Adipocyte (in vitro differentiated cells): ENCODE results near the gene FAH.

Source experiments
- DNase-seq: peaks from one replicate; pipeline ENCODE4 v3.0.0-alpha.2; 2015; ENCODE audit warnings: low read depth
- H3K27me3 ChIP-seq: replicated peaks from 2 replicates; pipeline ENCODE4 v1.7.0; 2013; ENCODE audit warnings: mild to moderate bottlenecking, low read length, moderate library complexity; ENCODE audit not compliant: control insufficient read depth, insufficient read depth
- H3K36me3 ChIP-seq: 2 replicates; pipeline ENCODE4 v1.7.0; 2013; ENCODE audit warnings: low read length, mild to moderate bottlenecking, moderate library complexity; ENCODE audit not compliant: control insufficient read depth, insufficient read depth, severe bottlenecking
- H3K4me1 ChIP-seq: 2 replicates; pipeline ENCODE4 v1.7.0; 2013; ENCODE audit warnings: mild to moderate bottlenecking, low read length, moderate library complexity; ENCODE audit not compliant: control insufficient read depth, insufficient read depth
- H3K4me3 ChIP-seq: 2 replicates; pipeline ENCODE4 v1.7.0; 2013; ENCODE audit warnings: mild to moderate bottlenecking, low read length, moderate library complexity
- H3K9ac ChIP-seq: 2 replicates; pipeline ENCODE4 v1.7.0; 2013; ENCODE audit warnings: mild to moderate bottlenecking, low read length, moderate library complexity
- H3K9me3 ChIP-seq: 2 replicates; pipeline ENCODE4 v1.7.0; 2013; ENCODE audit warnings: mild to moderate bottlenecking, low read length, moderate library complexity; ENCODE audit not compliant: control insufficient read depth

FAH gene

GRCh38 chr15:80152896-80153876 is at the start of gene FAH:
Gene FAH (plus strand): TSS chr15:80152999. CDS start chr15:80153055, 56 bp downstream.
- Histone ChIP-seq H3K4me1 (peaks cover 31% of the 10 kb centered on the region), H3K36me3 (peaks cover 4% of the 10 kb centered on the region), H3K4me3 (peak within 1 kb of the TSS; percentile 89), H3K9me3 (no peaks in the 10 kb centered on the region), H3K9ac (peak within 1 kb of the TSS; percentile 86), H3K27me3 (no peaks in the 10 kb centered on the region)
- peak; percentile 83 for DNase-seq

- no peak overlapping the region for H3K9ac ChIP-seq
- peaks cover 9% of the 10 kb centered on the region for H3K36me3 ChIP-seq
- H3K4me3 ChIP-seq = no peak overlapping the region
- no peak for DNase-seq
- H3K4me1 ChIP-seq = peaks cover 12% of the 10 kb centered on the region
- no peaks in the 10 kb centered on the region for H3K9me3 ChIP-seq
- no peaks in the 10 kb centered on the region for H3K27me3 ChIP-seq
Observed at GRCh38 chr15:80105193-80105592, 47.6 kb upstream of the FAH start.

- Histone ChIP-seq H3K4me1 (peaks cover 12% of the 10 kb centered on the region), H3K27me3 (no peaks in the 10 kb centered on the region), H3K4me3 (no peak overlapping the region), H3K36me3 (peaks cover 9% of the 10 kb centered on the region), H3K9me3 (no peaks in the 10 kb centered on the region), H3K9ac (no peak overlapping the region)
- peak; percentile 33 for DNase-seq
Observed at GRCh38 chr15:80105595-80105994, 47.2 kb upstream of the FAH start.

- Histone ChIP-seq H3K4me3 (no peak overlapping the region), H3K9ac (no peak overlapping the region), H3K36me3 (peaks cover 9% of the 10 kb centered on the region), H3K9me3 (no peaks in the 10 kb centered on the region), H3K4me1 (peaks cover 14% of the 10 kb centered on the region), H3K27me3 (no peaks in the 10 kb centered on the region)
- DNase-seq = peak; percentile 74
Observed at GRCh38 chr15:80106051-80106450, 46.7 kb upstream of the FAH start.

GRCh38 chr15:80107204-80107603 is 45.6 kb upstream of the FAH start:
- Histone ChIP-seq H3K9me3 (no peaks in the 10 kb centered on the region), H3K27me3 (no peaks in the 10 kb centered on the region), H3K36me3 (peaks cover 9% of the 10 kb centered on the region), H3K4me3 (no peak overlapping the region), H3K9ac (no peak overlapping the region), H3K4me1 (peaks cover 16% of the 10 kb centered on the region)
- DNase-seq = no peak

- Histone ChIP-seq H3K4me3 (no peak overlapping the region), H3K36me3 (peaks cover 9% of the 10 kb centered on the region), H3K4me1 (peaks cover 16% of the 10 kb centered on the region), H3K9ac (no peak overlapping the region), H3K27me3 (no peaks in the 10 kb centered on the region), H3K9me3 (no peaks in the 10 kb centered on the region)
- DNase-seq = no peak
Observed at GRCh38 chr15:80107774-80108173, 45.0 kb upstream of the FAH start.

GRCh38 chr15:80109388-80109787 is 43.4 kb upstream of the FAH start:
- Histone ChIP-seq H3K27me3 (no peaks in the 10 kb centered on the region), H3K9me3 (no peaks in the 10 kb centered on the region), H3K9ac (no peak overlapping the region), H3K4me1 (peaks cover 16% of the 10 kb centered on the region), H3K36me3 (no peaks in the 10 kb centered on the region), H3K4me3 (no peak overlapping the region)
- DNase-seq = no peak

GRCh38 chr15:80110920-80111319 is 41.9 kb upstream of the FAH start:
- no peak for DNase-seq

GRCh38 chr15:80114114-80114513 is 38.7 kb upstream of the FAH start:
- H3K36me3 ChIP-seq = no peaks in the 10 kb centered on the region
- no peak for DNase-seq
- no peaks in the 10 kb centered on the region for H3K9me3 ChIP-seq
- H3K4me1 ChIP-seq = peaks cover 4% of the 10 kb centered on the region
- H3K4me3 ChIP-seq = no peak overlapping the region
- no peaks in the 10 kb centered on the region for H3K27me3 ChIP-seq
- H3K9ac ChIP-seq = no peak overlapping the region

More at GRCh38 chr15:80110920-80111319, 41.9 kb upstream of the FAH start:
- Histone ChIP-seq H3K9ac (no peak overlapping the region), H3K4me3 (no peak overlapping the region), H3K27me3 (no peaks in the 10 kb centered on the region), H3K4me1 (peaks cover 12% of the 10 kb centered on the region), H3K36me3 (no peaks in the 10 kb centered on the region), H3K9me3 (no peaks in the 10 kb centered on the region)

- Histone ChIP-seq H3K4me1 (peaks cover 4% of the 10 kb centered on the region), H3K27me3 (no peaks in the 10 kb centered on the region), H3K9me3 (no peaks in the 10 kb centered on the region), H3K9ac (no peak overlapping the region), H3K4me3 (no peak overlapping the region), H3K36me3 (no peaks in the 10 kb centered on the region)
- no peak for DNase-seq
Observed at GRCh38 chr15:80115021-80115420, 37.8 kb upstream of the FAH start.

GRCh38 chr15:80118956-80119355 is 33.8 kb upstream of the FAH start:
- no peaks in the 10 kb centered on the region for H3K4me1 ChIP-seq
- H3K9ac ChIP-seq = no peak overlapping the region
- no peak overlapping the region for H3K4me3 ChIP-seq
- H3K27me3 ChIP-seq = no peaks in the 10 kb centered on the region
- H3K9me3 ChIP-seq = no peaks in the 10 kb centered on the region
- no peak for DNase-seq
- peaks cover 25% of the 10 kb centered on the region for H3K36me3 ChIP-seq
